ENCODE data around the gene PHC2.

Gene PHC2

DNA sequence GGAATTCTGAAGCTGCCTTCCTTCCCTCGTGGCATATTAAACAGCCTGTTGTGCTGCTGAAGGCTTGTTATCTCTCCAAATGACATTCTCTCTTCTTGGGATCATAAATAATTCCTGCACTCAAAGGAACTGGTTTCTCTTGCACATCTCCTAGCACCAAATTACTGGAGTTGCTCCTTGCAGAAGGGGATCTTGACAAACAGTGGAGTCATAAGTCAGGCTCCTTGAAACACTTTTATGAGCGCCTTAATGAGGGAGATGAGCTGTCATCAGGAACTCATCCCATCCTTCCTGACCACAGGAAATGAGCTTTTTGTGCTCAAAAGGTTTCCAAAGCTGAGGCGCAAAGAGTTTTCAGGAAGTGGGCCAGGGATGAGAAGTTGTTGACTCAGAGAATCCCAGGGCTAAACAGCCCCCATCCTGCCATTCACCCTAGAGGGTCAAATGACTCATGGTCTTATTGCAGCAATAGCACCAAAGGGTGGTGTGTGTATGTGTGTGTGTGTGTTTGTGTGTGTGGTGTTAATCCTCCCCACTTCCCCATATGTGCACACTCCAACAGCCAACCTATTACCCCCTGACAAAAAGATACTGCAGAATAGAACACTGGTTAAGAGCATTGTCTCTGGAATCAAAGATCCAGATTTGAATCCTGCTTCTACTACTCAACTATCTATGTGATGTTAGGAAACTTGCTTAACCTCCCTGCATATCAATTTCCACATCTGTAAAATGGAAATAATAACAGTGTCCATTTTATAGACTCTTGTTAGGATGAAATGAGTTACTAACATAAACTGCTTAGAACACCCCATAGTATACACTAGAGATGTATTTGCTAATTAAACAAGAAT is 2.8 kb upstream of the PHC2 start:
- TF ChIP-seq, protein P1, sequence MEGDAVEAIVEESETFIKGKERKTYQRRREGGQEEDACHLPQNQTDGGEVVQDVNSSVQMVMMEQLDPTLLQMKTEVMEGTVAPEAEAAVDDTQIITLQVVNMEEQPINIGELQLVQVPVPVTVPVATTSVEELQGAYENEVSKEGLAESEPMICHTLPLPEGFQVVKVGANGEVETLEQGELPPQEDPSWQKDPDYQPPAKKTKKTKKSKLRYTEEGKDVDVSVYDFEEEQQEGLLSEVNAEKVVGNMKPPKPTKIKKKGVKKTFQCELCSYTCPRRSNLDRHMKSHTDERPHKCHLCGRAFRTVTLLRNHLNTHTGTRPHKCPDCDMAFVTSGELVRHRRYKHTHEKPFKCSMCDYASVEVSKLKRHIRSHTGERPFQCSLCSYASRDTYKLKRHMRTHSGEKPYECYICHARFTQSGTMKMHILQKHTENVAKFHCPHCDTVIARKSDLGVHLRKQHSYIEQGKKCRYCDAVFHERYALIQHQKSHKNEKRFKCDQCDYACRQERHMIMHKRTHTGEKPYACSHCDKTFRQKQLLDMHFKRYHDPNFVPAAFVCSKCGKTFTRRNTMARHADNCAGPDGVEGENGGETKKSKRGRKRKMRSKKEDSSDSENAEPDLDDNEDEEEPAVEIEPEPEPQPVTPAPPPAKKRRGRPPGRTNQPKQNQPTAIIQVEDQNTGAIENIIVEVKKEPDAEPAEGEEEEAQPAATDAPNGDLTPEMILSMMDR (conservative IDR thresholded peaks at IDR 0.05; ENCODE audit: low read depth, low read length) = no peak
- H3K4me3 ChIP-seq (ENCODE audit: low read depth, low read length) = no peak overlapping the region
- DNase-seq (ENCODE audit: low read depth) = peak; percentile 98

DNA sequence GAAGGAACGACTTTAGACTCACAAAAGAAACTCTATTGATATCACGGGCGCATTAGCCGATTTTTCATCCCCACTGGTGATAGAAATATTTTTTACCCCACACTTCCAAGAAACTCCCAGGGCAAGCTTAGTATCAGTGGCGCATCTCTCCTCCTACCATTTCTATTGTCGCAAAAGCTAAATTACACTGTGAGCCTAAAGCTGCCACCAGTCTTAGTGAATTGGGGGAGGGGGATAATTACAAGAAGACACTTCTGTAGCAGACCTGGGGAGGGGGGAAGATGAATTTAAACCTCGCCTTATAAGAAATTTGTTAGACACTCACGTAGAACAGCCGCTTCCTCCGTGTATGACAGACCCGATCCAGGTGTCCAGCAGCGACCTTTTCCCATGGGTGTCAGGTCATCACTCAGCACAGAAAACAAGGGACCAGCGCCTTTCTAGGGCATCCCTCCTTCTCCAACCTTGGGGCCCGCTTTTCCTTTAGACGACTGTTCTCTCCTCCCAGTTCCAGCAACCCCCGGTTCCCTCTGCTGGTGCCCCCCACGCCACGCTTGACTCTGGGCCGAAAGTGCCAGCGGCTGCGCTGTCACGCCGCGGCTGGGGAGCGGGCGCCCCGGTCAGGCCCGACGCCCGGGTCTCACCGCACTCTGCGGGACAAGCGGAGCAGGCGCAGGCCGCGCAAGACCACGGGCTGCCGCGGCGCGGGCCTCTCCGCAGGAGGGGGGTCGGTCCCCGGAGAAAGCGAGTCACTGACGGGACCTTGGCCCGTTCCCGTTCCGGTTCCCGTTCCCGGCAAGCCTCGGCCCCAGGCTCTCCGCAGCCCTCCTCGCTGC is 821 bp downstream of the PHC2 start:
- DNase-seq (ENCODE audit: low read depth) = peak; percentile 26

DNA sequence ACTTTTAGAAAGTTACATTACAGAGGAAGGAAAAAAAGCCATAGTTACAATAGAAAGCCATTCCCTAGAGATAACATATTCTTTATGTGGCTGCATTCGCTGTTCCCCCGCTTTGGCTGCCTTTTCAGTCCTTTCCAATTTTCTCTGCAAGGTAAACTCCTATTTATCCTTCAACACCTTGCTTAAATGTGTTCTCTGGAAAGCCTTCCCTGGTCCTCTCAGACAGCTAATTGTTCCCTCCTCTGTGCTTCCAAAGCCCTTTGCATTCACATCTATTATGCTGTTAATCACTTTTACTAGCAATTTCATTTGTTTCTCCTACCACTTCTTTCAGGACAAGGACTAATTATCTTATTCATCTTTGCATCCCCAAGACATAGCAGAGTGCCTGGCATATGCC is 1.6 kb downstream of the PHC2 start:
- no peak for DNase-seq (ENCODE audit: low read depth)
- TF ChIP-seq, protein P1 (conservative IDR thresholded peaks at IDR 0.05; ENCODE audit: low read depth, low read length) = no peak
- H3K4me3 ChIP-seq (ENCODE audit: low read depth, low read length) = peak overlapping the region; percentile 79

More for the DNA sequence above, 821 bp downstream of the PHC2 start:
- TF ChIP-seq, protein P1 (conservative IDR thresholded peaks at IDR 0.05; ENCODE audit: low read depth, low read length) = no peak
- H3K4me3 ChIP-seq (ENCODE audit: low read depth, low read length) = peak overlapping the region; percentile 79

DNA sequence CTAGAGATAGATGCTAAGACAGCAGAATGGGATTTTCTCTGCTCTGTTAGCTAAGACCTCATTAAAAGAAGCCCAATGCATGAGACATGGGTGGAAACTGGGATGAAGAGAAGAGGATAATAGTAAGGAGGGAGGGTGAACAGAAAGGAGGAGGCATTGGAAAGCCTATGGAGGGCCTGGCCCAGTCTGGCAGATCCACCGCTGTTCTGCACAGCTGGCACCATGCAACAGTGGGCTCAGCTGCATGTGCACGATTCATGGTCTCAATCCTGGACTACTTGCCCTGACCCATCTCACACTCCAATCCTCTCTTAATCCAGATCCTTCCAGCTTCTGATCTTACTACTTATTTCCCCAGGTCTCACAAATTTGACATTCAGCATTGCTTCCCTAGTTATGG is 2.2 kb downstream of the PHC2 start:
- TF ChIP-seq, protein P1 (conservative IDR thresholded peaks at IDR 0.05; ENCODE audit: low read depth, low read length) = no peak
- DNase-seq (ENCODE audit: low read depth) = no peak
- H3K4me3 ChIP-seq (ENCODE audit: low read depth, low read length) = peak overlapping the region; percentile 3

DNA sequence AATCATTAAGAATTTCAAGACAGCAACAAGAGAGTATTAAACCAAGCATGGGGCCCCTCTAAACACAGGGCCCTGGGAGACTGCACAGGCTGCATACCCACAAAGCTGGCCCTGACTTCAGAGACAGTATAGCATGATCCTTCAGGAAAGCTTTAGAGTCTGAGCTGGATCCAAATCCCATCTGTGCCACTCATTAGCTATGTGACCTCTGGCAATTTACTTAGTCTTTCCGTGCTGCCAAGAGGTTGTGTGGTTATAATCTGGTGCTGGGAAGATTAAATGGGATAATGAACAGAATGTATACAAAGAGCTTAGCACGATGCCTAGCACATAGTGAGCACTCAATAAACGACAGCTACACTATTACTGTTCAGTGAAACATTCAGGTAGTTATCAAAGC is 4.0 kb downstream of the PHC2 start:
- no peak overlapping the region for H3K4me3 ChIP-seq (ENCODE audit: low read depth, low read length)
- TF ChIP-seq, protein P1 (conservative IDR thresholded peaks at IDR 0.05; ENCODE audit: low read depth, low read length) = no peak
- no peak for DNase-seq (ENCODE audit: low read depth)

DNA sequence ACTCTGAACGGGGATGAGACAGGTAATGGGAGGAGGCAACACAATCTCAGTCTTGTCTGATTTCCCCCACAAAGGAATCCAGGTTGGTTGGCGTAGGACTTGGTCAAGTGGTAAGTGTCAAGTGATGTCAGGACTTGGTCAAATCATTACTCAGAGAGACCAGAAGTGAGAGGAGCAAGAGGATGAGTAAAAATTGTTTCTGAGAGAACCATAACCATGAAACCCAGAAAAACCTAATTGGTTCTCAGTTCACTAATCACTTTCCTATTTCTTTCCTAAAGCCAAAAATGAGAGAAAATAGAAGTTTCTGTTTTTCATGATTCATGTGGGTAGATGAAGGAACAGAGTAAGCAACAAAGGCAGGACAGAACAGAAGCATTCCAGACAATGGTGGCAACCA is 5.0 kb downstream of the PHC2 start:
- no peak overlapping the region for H3K4me3 ChIP-seq (ENCODE audit: low read depth, low read length)
- DNase-seq (ENCODE audit: low read depth) = no peak
- TF ChIP-seq, protein P1 (conservative IDR thresholded peaks at IDR 0.05; ENCODE audit: low read depth, low read length) = no peak

Measured in choroid plexus epithelial cell (primary cell).